BE2C (cell line): ENCODE data around the gene KCNH2.

ENCODE experiments used
- DNase-seq: peaks from one replicate; pipeline ENCODE4 v3.0.0-alpha.2; 2020
- H3K27me3 ChIP-seq: fragments of 250-450 bp; sonication (Bioruptor Pico); 2 replicates; pipeline ENCODE4 v1.5.1; 2020; ENCODE audit warnings: mild to moderate bottlenecking
- H3K36me3 ChIP-seq: fragments of 250-450 bp; sonication (Bioruptor Pico); 2 replicates; pipeline ENCODE4 v1.5.1; 2020; ENCODE audit warnings: mild to moderate bottlenecking
- H3K4me1 ChIP-seq: fragments of 250-450 bp; sonication (Bioruptor Pico); 2 replicates; pipeline ENCODE4 v1.5.1; 2020
- H3K4me3 ChIP-seq: 2 replicates; pipeline ENCODE4 v1.5.1; 2011; ENCODE audit warnings: low read depth, low read length
- H3K9me3 ChIP-seq: fragments of 250-450 bp; sonication (Bioruptor Pico); 2 replicates; pipeline ENCODE4 v1.5.1; 2020
- CTCF ChIP-seq: IDR thresholded peaks from 2 replicates; pipeline ENCODE4 v1.5.1; 2012; ENCODE audit warnings: mild to moderate bottlenecking, low read depth, low read length

Gene KCNH2

DNA sequence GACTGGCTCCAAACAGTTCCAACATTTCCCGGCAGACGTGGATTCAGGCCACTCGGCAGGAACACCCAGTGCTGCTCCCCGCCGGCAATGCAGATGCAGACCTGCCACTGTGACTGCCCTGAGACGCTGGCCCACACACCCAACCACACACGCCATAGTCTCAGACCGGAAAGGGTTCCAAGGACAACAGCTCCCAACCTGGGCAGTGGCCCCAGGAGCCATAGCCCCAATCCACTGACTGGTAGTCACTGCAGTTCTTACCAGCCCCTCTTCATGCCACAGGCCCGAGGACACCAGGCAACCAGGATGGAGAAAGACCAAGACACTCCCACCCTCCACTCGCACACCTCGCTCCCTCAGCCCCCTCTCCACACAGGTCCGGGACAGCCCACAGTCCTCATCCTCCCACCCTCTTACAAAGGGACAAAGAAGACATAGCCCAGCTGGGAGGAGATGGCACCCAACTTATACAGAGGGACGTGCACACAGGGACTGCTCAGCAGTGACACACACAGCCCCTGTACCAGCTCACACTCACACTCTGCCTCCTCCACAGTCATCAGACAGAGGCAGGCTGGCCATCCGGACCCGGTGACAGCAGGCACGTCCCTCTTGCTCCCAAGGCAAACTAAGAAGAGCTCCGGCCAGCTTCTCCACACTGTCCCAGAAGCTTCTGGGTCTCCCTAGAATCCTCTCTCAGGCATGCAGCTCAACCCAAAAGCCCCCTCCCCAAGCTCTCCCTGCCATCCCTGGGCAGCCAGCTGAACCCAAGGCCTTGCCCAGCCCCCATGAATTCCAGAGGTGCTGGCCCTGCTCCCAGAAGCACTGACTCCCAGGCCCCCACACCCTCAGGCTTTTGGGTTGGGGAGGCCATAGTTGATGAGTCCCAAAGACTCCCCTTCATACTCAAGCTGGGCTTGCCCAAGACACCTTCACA lies 24.8 kb downstream of the KCNH2 start:
- Histone ChIP-seq H3K4me1 (peaks cover 47% of the 10 kb centered on the region), H3K36me3 (peaks cover 67% of the 10 kb centered on the region), H3K9me3 (no peaks in the 10 kb centered on the region), H3K27me3 (no peaks in the 10 kb centered on the region), H3K4me3 (no peak overlapping the region; the same call in 1 of the 2 replicates)
- TF ChIP-seq CTCF: no peak
- DNase-seq: no peak

- H3K9me3 ChIP-seq: no peaks in the 10 kb centered on the region
- DNase-seq: no peak
- no peaks in the 10 kb centered on the region for H3K27me3 ChIP-seq
- H3K4me3 ChIP-seq: no peak overlapping the region
- TF ChIP-seq CTCF: no peak
- H3K4me1 ChIP-seq: peaks cover 46% of the 10 kb centered on the region
- H3K36me3 ChIP-seq: peaks cover 62% of the 10 kb centered on the region
These were observed 25.6 kb downstream of the KCNH2 start for GRCh38 chr7:150952331-150953050.

DNA sequence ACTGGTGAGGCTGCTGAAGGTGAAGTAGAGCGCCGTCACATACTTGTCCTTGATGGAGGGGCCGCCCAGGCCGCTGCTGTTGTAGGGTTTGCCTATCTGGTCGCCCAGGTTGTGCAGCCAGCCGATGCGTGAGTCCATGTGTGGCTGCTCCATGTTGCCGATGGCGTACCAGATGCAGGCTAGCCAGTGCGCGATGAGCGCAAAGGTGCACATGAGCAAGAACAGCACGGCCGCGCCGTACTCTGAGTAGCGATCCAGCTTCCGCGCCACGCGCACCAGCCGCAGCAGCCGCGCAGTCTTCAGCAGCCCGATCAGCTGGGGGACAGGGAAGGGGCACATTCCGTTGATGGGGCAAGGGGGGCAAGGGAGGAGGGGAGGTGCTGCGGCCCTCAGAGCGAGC lies 26.6 kb downstream of the KCNH2 start:
- no peak overlapping the region for H3K4me3 ChIP-seq
- no peaks in the 10 kb centered on the region for H3K27me3 ChIP-seq
- no peak for DNase-seq
- H3K36me3 ChIP-seq: peaks cover 59% of the 10 kb centered on the region
- no peaks in the 10 kb centered on the region for H3K9me3 ChIP-seq
- peaks cover 38% of the 10 kb centered on the region for H3K4me1 ChIP-seq
- no peak for TF ChIP-seq CTCF

DNA sequence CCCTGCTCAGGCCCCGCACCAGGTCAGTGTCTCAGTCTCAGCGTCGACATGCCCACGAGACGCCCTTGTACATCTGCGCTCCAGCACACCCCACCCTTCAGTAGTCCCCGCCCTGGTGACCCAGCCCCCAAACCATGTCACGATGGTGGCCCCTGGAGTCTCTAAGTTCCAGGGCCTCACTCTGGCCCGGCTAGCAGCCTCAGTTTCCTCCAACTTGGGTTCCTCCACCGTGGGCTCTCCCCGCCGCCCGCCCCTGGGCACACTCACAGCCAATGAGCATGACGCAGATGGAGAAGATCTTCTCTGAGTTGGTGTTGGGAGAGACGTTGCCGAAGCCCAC lies 27.0 kb downstream of the KCNH2 start:
- Histone ChIP-seq H3K4me1 (peaks cover 40% of the 10 kb centered on the region), H3K9me3 (no peaks in the 10 kb centered on the region), H3K36me3 (peaks cover 62% of the 10 kb centered on the region), H3K4me3 (no peak overlapping the region), H3K27me3 (no peaks in the 10 kb centered on the region)
- DNase-seq: no peak
- no peak for TF ChIP-seq CTCF

GRCh38 chr7:150950496-150951180 lies 27.5 kb downstream of the KCNH2 start:
- H3K4me3 ChIP-seq: no peak overlapping the region
- no peaks in the 10 kb centered on the region for H3K9me3 ChIP-seq
- H3K4me1 ChIP-seq: peaks cover 45% of the 10 kb centered on the region
- no peak for TF ChIP-seq CTCF
- no peaks in the 10 kb centered on the region for H3K27me3 ChIP-seq
- peak; percentile 22 for DNase-seq
- peaks cover 66% of the 10 kb centered on the region for H3K36me3 ChIP-seq
